ENCODE measurements around the gene NCOA7. TPM values are rescaled to one million over a fixed set of nuclear protein-coding genes. Genes with fewer than 3 reads are reported as not detected.

The NCOA7 gene
- total and polyA plus RNA-seq, 9 of the 15 experiments (the other 6 are each of a cell fraction or from before 2014, with no cell fraction given): 5.8 to 14.6 (median 9.3) TPM

GRCh38 chr6:125923366-125923877, 132.7 kb downstream of the NCOA7 start (continued):
- TF ChIP-seq ATF2 (CRISPR knock-in tag; IDR thresholded peaks at IDR 0.05) (no peak), RNF2 (IDR thresholded peaks at IDR 0.05) (no peak), TCF7L2 (IDR thresholded peaks at IDR 0.05; ENCODE audit: low read depth, low read length) (no peak), PATZ1 (CRISPR knock-in tag; IDR thresholded peaks at IDR 0.05; ENCODE audit: borderline replicate concordance) (no peak), HBP1 (CRISPR knock-in tag; IDR thresholded peaks at IDR 0.05) (no peak), BMI1 (IDR thresholded peaks at IDR 0.05; ENCODE audit: low read length) (no peak), POLR3G (IDR thresholded peaks at IDR 0.05; ENCODE audit: extremely low read depth, insufficient read length, insufficient replicate concordance) (no peak)
